Kidney (tissue), 14 donors: ENCODE data around the gene LRRC27. TPM values are rescaled to one million over a fixed set of nuclear protein-coding genes. Genes with fewer than 3 reads are reported as not detected.

Experiments used
- DNase-seq, 5 donors: peaks; one replicate each; pipeline ENCODE4 v3.0.0-alpha.2; 2013 to 2020
- FAIRE-seq: peaks from 2 replicates; lab custom pipeline; 2012; peaks lifted over from hg19 to GRCh38; lab: Jason Lieb, UNC
- H3K27ac ChIP-seq, 2 donors: one replicate each; pipeline ENCODE4 v1.7.0; 2013; ENCODE audit warnings: low read depth in 2 of 2, low read length in 2 of 2, inconsistent platforms in 1 of 2
- H3K27me3 ChIP-seq: one replicate; pipeline ENCODE4 v1.7.1; 2013; ENCODE audit warnings: low read length, inconsistent platforms; ENCODE audit not compliant: control insufficient read depth, insufficient read depth
- H3K36me3 ChIP-seq, 3 donors: one replicate each; pipeline versions ENCODE4 v1.7.0 to v1.7.1; 2013; ENCODE audit warnings: low read length in 3 of 3, control low read depth in 1 of 3, inconsistent platforms in 1 of 3; ENCODE audit not compliant: insufficient read depth in 3 of 3, control insufficient read depth in 2 of 3
- H3K4me1 ChIP-seq, 3 donors: one replicate each; pipeline versions ENCODE4 v1.7.0 to v1.7.1; 2013; ENCODE audit warnings: low read length in 3 of 3, inconsistent platforms in 1 of 3, low read depth in 1 of 3; ENCODE audit not compliant: control insufficient read depth in 2 of 3, insufficient read depth in 2 of 3
- H3K4me3 ChIP-seq, 3 donors: one replicate each; pipeline versions ENCODE4 v1.7.0 to v1.8.1; 2013; ENCODE audit warnings: low read length in 3 of 3, control low read depth in 1 of 3, inconsistent platforms in 1 of 3
- H3K9ac ChIP-seq, 3 donors: one replicate each; pipeline versions ENCODE4 v1.7.0 to v1.7.1; 2013; ENCODE audit warnings: low read length in 3 of 3, control low read depth in 1 of 3, inconsistent platforms in 1 of 3
- H3K9me3 ChIP-seq, 3 donors: one replicate each; pipeline versions ENCODE4 v1.7.0 to v1.7.1; 2013; ENCODE audit warnings: low read length in 3 of 3, control low read depth in 1 of 3, inconsistent platforms in 1 of 3; ENCODE audit not compliant: control insufficient read depth in 2 of 3, insufficient read depth in 1 of 3
- intact Hi-C: fragments of 100-400 bp; cut with DNase I; formaldehyde crosslinking; loops from one replicate; pipeline ENCODE4 v1.11.1; 2022
- polyA plus RNA-seq: library from polyadenylated mRNA; stranded (reverse); fragments of 350-450 nt; fragmentation: Illumina TruSeq; extraction: RNeasy Lipid Tissue Mini Kit (QIAGEN cat#74804); gene quantifications from one replicate; pipeline ENCODE4 v1.2.3, GENCODE V29; 2014; ENCODE audit warnings: low read depth, low replicate concordance; ENCODE audit not compliant: insufficient read depth
- total RNA-seq: library from RNA; stranded (reverse); fragmentation: NEBNext Ultra II Directional; extraction: Animal tissue kit (Norgen Biotek cat#: 25700); gene quantifications from one replicate; pipeline ENCODE4 v1.2.1, GENCODE V29; 2021
- TF ChIP-seq, protein P1 (sequence below): IDR thresholded peaks from 3 replicates; pipeline ENCODE4 v1.5.1; 2012; ENCODE audit warnings: mild to moderate bottlenecking, moderate library complexity, borderline replicate concordance; ENCODE audit not compliant: insufficient read depth; ENCODE audit errors: extremely low read depth
- donor health status: control.
- donor health status: control.
- donor health status: control.
- donor health status: control.
- donor health status: control.
- donor health status: DM: yes; HTN: yes; CAD: no.
- donor health status: Normal renal cell carcinoma (clear cell type).

LRRC27 gene
- total and polyA plus RNA-seq, 2 donors from 2014 or later, result 14.4 to 14.6 TPM

- Histone ChIP-seq H3K9me3 (no peaks in the 10 kb centered on the region), H3K9ac (peak within 1 kb of the TSS in 2 of 3 donors; percentile 55 to 74), H3K36me3 (no peaks in the 10 kb centered on the region), H3K27me3 (no peaks in the 10 kb centered on the region), H3K4me1 (peaks cover 0 to 37% (median 6%) of the 10 kb centered on the region in 3 donors), H3K27ac (peak within 1 kb of the TSS; percentile 83 to 90), H3K4me3 (peak within 1 kb of the TSS; percentile 47 to 62 (median 60))
- FAIRE-seq, result no peak
- TF ChIP-seq, protein P1, sequence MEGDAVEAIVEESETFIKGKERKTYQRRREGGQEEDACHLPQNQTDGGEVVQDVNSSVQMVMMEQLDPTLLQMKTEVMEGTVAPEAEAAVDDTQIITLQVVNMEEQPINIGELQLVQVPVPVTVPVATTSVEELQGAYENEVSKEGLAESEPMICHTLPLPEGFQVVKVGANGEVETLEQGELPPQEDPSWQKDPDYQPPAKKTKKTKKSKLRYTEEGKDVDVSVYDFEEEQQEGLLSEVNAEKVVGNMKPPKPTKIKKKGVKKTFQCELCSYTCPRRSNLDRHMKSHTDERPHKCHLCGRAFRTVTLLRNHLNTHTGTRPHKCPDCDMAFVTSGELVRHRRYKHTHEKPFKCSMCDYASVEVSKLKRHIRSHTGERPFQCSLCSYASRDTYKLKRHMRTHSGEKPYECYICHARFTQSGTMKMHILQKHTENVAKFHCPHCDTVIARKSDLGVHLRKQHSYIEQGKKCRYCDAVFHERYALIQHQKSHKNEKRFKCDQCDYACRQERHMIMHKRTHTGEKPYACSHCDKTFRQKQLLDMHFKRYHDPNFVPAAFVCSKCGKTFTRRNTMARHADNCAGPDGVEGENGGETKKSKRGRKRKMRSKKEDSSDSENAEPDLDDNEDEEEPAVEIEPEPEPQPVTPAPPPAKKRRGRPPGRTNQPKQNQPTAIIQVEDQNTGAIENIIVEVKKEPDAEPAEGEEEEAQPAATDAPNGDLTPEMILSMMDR, result no peak
- intact Hi-C loops, result no loop called here
- DNase-seq, result peak in 3 of 5 donors; percentile 63 to 90 (median 73)
Observed at GRCh38 chr10:132397036-132397541, 65.1 kb downstream of the LRRC27 start, which contains the start of gene PWWP2B. PWWP2B (plus strand) TSS chr10:132397200; CDS start chr10:132397227, 27 bp downstream.

DNA sequence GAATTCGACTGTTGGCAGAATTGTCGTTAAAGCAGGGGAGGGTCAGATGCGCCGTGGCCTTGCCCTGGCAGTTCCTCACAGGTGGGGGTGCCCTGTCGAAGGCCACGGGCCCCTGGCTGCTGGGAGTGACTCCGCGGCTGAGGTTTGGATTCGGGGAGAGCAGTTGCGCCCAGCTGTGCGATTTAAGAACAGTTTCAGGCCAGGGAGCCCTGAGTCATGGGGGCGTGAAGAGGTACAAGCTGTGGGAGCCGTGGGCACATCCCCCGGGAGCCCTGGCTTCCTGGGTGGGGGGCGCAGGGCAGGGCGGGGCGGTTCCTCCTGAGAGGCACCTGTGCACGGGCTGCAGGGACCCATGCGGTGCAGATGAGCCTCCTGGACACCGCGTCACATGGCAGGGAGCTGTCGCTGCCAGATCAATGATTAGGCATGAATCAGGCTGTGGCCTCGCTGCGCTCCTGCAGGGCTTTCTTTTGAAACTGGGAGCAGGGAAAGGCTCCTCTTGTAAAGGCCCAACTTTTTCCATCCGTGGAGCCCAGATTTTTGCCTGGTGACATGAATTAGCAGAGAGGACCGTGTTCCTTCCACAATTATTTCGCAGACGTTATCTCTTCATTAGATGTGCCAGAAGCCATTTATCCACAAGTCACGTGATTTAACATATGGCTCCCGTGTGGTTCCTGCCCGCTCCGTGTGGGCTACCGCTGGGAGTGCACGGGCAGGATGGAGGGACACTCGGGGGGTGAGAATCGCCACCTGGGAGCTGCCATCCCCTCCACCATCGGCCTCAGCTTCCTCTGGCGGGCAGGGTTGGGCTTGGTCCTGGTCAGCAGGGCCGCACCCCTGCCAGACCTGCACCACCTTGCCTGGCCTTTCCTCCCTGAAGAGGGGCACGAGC, 65.9 kb downstream of the LRRC27 start:
- intact Hi-C loops, result no loop called here
- peak overlapping the region; percentile 81 to 90 for H3K27ac ChIP-seq
- H3K9me3 ChIP-seq, result no peaks in the 10 kb centered on the region
- H3K27me3 ChIP-seq, result no peaks in the 10 kb centered on the region
- no peak for FAIRE-seq
- H3K36me3 ChIP-seq, result no peaks in the 10 kb centered on the region
- H3K4me1 ChIP-seq, result peaks cover 0 to 39% (median 6%) of the 10 kb centered on the region in 3 donors
- H3K4me3 ChIP-seq, result peak overlapping the region; percentile 47 to 62 (median 60)
- DNase-seq, result peak in 4 of 5 donors; percentile 41 to 85 (median 66)
- TF ChIP-seq, protein P1, result no peak
- H3K9ac ChIP-seq, result peak overlapping the region in 2 of 3 donors; percentile 55 to 74

DNA sequence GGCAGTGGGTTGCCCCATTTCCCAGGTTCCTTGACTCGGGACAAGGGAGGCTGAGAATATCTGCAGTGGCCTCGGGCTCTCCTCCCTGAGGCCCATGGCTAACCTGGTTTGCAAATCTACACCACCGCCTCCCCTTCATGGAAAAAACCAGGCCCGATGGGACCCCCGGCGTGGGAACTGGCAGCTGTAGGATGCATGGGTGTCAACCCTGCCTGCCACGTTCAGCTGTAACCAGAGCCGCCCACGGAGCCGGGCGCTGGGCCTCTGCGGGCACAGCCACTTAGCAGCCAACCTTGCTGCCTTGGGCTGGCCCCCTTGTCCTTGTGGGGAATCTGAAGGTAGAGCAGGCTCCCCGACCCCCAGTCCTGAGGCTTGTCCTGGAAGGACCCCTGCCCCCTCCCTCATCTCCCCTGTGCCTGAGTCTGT, 66.6 kb downstream of the LRRC27 start:
- no peaks in the 10 kb centered on the region for H3K9me3 ChIP-seq
- FAIRE-seq (no peak), DNase-seq (peak in 1 of 5 donors; percentile 82)
- peak overlapping the region; percentile 34 to 81 for H3K27ac ChIP-seq
- peak overlapping the region in 1 of 3 donors; percentile 74 for H3K9ac ChIP-seq
- intact Hi-C loops, result no loop called here
- no peaks in the 10 kb centered on the region for H3K36me3 ChIP-seq
- H3K27me3 ChIP-seq, result no peaks in the 10 kb centered on the region
- TF ChIP-seq, protein P1, result no peak
- peaks cover 0 to 39% (median 6%) of the 10 kb centered on the region in 3 donors for H3K4me1 ChIP-seq
- H3K4me3 ChIP-seq, result peak overlapping the region in 1 of 3 donors; percentile 60
